HCT116 (cell line): Measurements from ENCODE around the gene CHST8. TPM values are rescaled to one million over a fixed set of nuclear protein-coding genes. Genes with fewer than 3 reads are reported as not detected.

Source experiments
- ATAC-seq: fragments of 200-7000 bp; cut with Tn5 transposase; 2 replicates; pipeline ENCODE4 v1.9.1; 2020; ENCODE audit warnings: mild to moderate bottlenecking, moderate library complexity
- BruUV-seq: library from RNA; stranded (reverse); fragments of 400-500 nt; replicated peaks from 2 replicates; lab custom pipeline; 2021; lab: Mats Ljungman, UMichigan
- CTCF ChIA-PET: fragments of 300-600 bp; sonication (Branson Sonifier 250); formaldehyde crosslinking; loops from one replicate; lab custom pipeline; 2021; ENCODE audit warnings: antibody characterized with exemption; lab: Charles Lee
- POLR2A ChIA-PET: fragments of 300-600, 350-600 bp; sonication (Branson Sonifier 250); formaldehyde crosslinking; loops from one replicate; lab custom pipeline; 2021; ENCODE audit warnings: antibody characterized with exemption; lab: Charles Lee
- RAD21 ChIA-PET, 2 experiments: fragments of 300-600 bp; sonication (Branson Sonifier 250); formaldehyde crosslinking; loops; one replicate each; lab custom pipeline; 2023; ENCODE audit warnings: low total read pairs in 2 of 2; ENCODE audit not compliant: uncharacterized antibody in 2 of 2, unreplicated experiment in 2 of 2, low non-redundant PET in 1 of 2; lab: Charles Lee
- DNase-seq: peaks from one replicate; pipeline ENCODE4 v3.0.0-alpha.2; 2010; ENCODE audit warnings: low read depth, low spot score
- H2AFZ ChIP-seq: fragments of 200-600 bp; shearing (Covaris generic), sonication (generic); 2 replicates; pipeline ENCODE4 v1.6.1; 2017; ENCODE audit warnings: low read depth, mixed run types, mixed read lengths, antibody characterized with exemption, low read length; ENCODE audit not compliant: poor library complexity, severe bottlenecking
- H3K27ac ChIP-seq: 2 replicates; pipeline ENCODE4 v1.5.1; 2012; ENCODE audit warnings: low read depth, low read length
- H3K27me3 ChIP-seq: fragments of 200-600 bp; sonication (generic); 2 replicates; pipeline ENCODE4 v1.6.1; 2016; ENCODE audit warnings: mixed run types, low read length, mixed read lengths; ENCODE audit not compliant: insufficient read depth
- H3K36me3 ChIP-seq, 2 experiments: fragments of 200-500 bp in 1 of 2; fragments of 200-600 bp in 1 of 2; sonication (Bioruptor generic) in 1 of 2; sonication (generic) in 1 of 2; 2 replicates each; pipeline versions ENCODE4 v1.5.1 to v1.6.1; 2014 to 2016; ENCODE audit warnings: low read length in 2 of 2, inconsistent platforms in 1 of 2, mixed read lengths in 1 of 2, mixed run types in 1 of 2; ENCODE audit not compliant: insufficient read depth in 2 of 2, control insufficient read depth in 1 of 2
- H3K4me1 ChIP-seq, 2 experiments: fragments of 200-600 bp in 1 of 2; sonication (generic) in 1 of 2; 2 replicates each; pipeline versions ENCODE4 v1.5.1 to v1.6.1; 2012 to 2017; ENCODE audit warnings: low read length in 2 of 2, inconsistent platforms in 1 of 2, mild to moderate bottlenecking in 1 of 2, mixed read lengths in 1 of 2, mixed run types in 1 of 2, moderate library complexity in 1 of 2; ENCODE audit not compliant: insufficient read depth in 2 of 2, control insufficient read depth in 1 of 2
- H3K4me2 ChIP-seq: fragments of 200-600 bp; sonication (generic); 2 replicates; pipeline ENCODE4 v1.6.1; 2017; ENCODE audit warnings: mixed run types, low read length, mixed read lengths
- H3K4me3 ChIP-seq, 2 experiments: fragments of 200-600 bp in 1 of 2; sonication (generic) in 1 of 2; replicated peaks in 1 of 2; 2 replicates each; pipeline ENCODE4 v1.5.1; 2011 to 2016; ENCODE audit warnings: low read length in 2 of 2, control low read depth in 1 of 2, low read depth in 1 of 2, mild to moderate bottlenecking in 1 of 2, mixed read lengths in 1 of 2, mixed run types in 1 of 2
- H3K79me2 ChIP-seq: fragments of 200-600 bp; sonication (generic); 2 replicates; pipeline ENCODE4 v1.6.1; 2017; ENCODE audit warnings: mild to moderate bottlenecking, mixed run types, low read length, moderate library complexity, mixed read lengths; ENCODE audit not compliant: insufficient read depth
- H3K9ac ChIP-seq: fragments of 200-600 bp; sonication (generic); 2 replicates; pipeline ENCODE4 v1.6.1; 2016; ENCODE audit warnings: low read length, mixed read lengths
- H3K9me2 ChIP-seq: fragments of 200-600 bp; sonication (generic), shearing (Covaris generic); 2 replicates; pipeline ENCODE4 v1.6.1; 2017; ENCODE audit warnings: mixed run types, mild to moderate bottlenecking, moderate library complexity; ENCODE audit not compliant: insufficient read depth
- H3K9me3 ChIP-seq, 2 experiments: fragments of 200-500 bp in 1 of 2; fragments of 200-600 bp in 1 of 2; sonication (Bioruptor generic) in 1 of 2; sonication (generic) in 1 of 2; 2 replicates each; pipeline ENCODE4 v1.6.1; 2014 to 2017; ENCODE audit warnings: low read length in 2 of 2, mixed read lengths in 2 of 2, inconsistent platforms in 1 of 2, low read depth in 1 of 2, mild to moderate bottlenecking in 1 of 2, mixed run types in 1 of 2, moderate library complexity in 1 of 2; ENCODE audit not compliant: control insufficient read depth in 1 of 2, insufficient read depth in 1 of 2
- H4K20me1 ChIP-seq: fragments of 200-600 bp; sonication (generic), shearing (Covaris generic); 2 replicates; pipeline ENCODE4 v1.6.1; 2017; ENCODE audit warnings: mixed run types, mild to moderate bottlenecking, moderate library complexity; ENCODE audit not compliant: insufficient read depth
- CEBPB ChIP-seq: IDR thresholded peaks from 2 replicates; pipeline ENCODE4 v1.6.1; 2012; ENCODE audit warnings: low read depth
- CTCF ChIP-seq, 3 experiments: fragments of 200-600 bp in 1 of 3; sonication (generic) in 1 of 3; IDR thresholded peaks in 2 of 3; conservative IDR thresholded peaks in 1 of 3; 2 replicates each; pipeline ENCODE4 v1.5.1; 2012 to 2017; ENCODE audit warnings: low read depth in 2 of 3, low read length in 2 of 3, antibody characterized with exemption in 1 of 3, borderline replicate concordance in 1 of 3, control low read depth in 1 of 3, mild to moderate bottlenecking in 1 of 3, mixed read lengths in 1 of 3, mixed run types in 1 of 3, moderate library complexity in 1 of 3; ENCODE audit not compliant: insufficient read depth in 1 of 3
- EGR1 ChIP-seq: IDR thresholded peaks from 2 replicates; pipeline ENCODE4 v1.6.1; 2012; ENCODE audit warnings: low read depth
- ELF1 ChIP-seq: IDR thresholded peaks from 2 replicates; pipeline ENCODE4 v1.6.1; 2012; ENCODE audit warnings: low read depth, borderline replicate concordance
- EZH2 ChIP-seq: fragments of 200-600 bp; sonication (generic); IDR thresholded peaks from 2 replicates; pipeline ENCODE4 v1.6.1; 2017; ENCODE audit warnings: antibody characterized with exemption, mixed run types
- EZH2phosphoT487 ChIP-seq: fragments of 200-600 bp; IDR thresholded peaks from 2 replicates; pipeline ENCODE4 v1.6.1; 2018; ENCODE audit warnings: antibody characterized with exemption, borderline replicate concordance
- FOSL1 ChIP-seq: IDR thresholded peaks from 2 replicates; pipeline ENCODE4 v1.6.1; 2012; ENCODE audit warnings: low read depth
- JUND ChIP-seq: IDR thresholded peaks from 2 replicates; pipeline ENCODE4 v1.6.1; 2012
- POLR2A ChIP-seq: IDR thresholded peaks from 2 replicates; pipeline ENCODE4 v1.7.0; 2011; ENCODE audit warnings: borderline replicate concordance; ENCODE audit not compliant: insufficient read depth, insufficient read length; ENCODE audit errors: extremely low read depth
- POLR2AphosphoS5 ChIP-seq: IDR thresholded peaks from 2 replicates; pipeline ENCODE4 v1.6.1; 2011; ENCODE audit warnings: mild to moderate bottlenecking, low read depth, low read length, moderate library complexity
- REST ChIP-seq: IDR thresholded peaks from 2 replicates; pipeline ENCODE4 v1.6.1; 2012; ENCODE audit warnings: low read depth
- SIN3A ChIP-seq: IDR thresholded peaks from 2 replicates; pipeline ENCODE4 v1.6.1; 2012; ENCODE audit warnings: low read depth
- SP1 ChIP-seq: IDR thresholded peaks from 2 replicates; pipeline ENCODE4 v1.6.1; 2012; ENCODE audit warnings: low read depth
- SRF ChIP-seq: IDR thresholded peaks from 2 replicates; pipeline ENCODE4 v1.6.1; 2012; ENCODE audit warnings: low read depth
- TCF7L2 ChIP-seq: IDR thresholded peaks from 2 replicates; pipeline ENCODE4 v1.7.0; 2011; ENCODE audit warnings: borderline replicate concordance, inconsistent platforms; ENCODE audit not compliant: insufficient read depth, insufficient read length; ENCODE audit errors: extremely low read depth
- ZBTB33 ChIP-seq: IDR thresholded peaks from 2 replicates; pipeline ENCODE4 v1.6.1; 2011; ENCODE audit warnings: mild to moderate bottlenecking, low read length, moderate library complexity; ENCODE audit not compliant: insufficient replicate concordance; ENCODE audit errors: extremely low read depth
- ZNF274 ChIP-seq: fragments of 200-500 bp; sonication (Bioruptor generic); IDR thresholded peaks from 2 replicates; pipeline ENCODE4 v1.6.1; 2014; ENCODE audit warnings: mild to moderate bottlenecking, low read depth, low read length, inconsistent platforms
- intact Hi-C: fragments of 100-400 bp; cut with micrococcal nuclease; formaldehyde crosslinking; loops from 2 replicates; pipeline ENCODE4 v1.10.0; 2022
- total RNA-seq: library from RNA; stranded (reverse); gene quantifications from one replicate; pipeline ENCODE4 v1.2.1, GENCODE V29; 2021; ENCODE audit not compliant: unreplicated experiment

CHST8 gene
- total RNA-seq, 1 experiment from 2014 or later = not detected

GRCh38 chr19:33751436-33751770 lies 129.7 kb downstream of the CHST8 start:
- ChIA-PET RAD21 (interaction anchor here in 1 of 2 experiments (0.7 kb wide), 1 partner anchor 344 kb away, joined by 10 read pairs; no protein-coding TSS in a partner anchor), CTCF (interaction anchor here (1.0 kb wide), 1 partner anchor 335 kb away, joined by 4 read pairs; no protein-coding TSS in a partner anchor), POLR2A (interaction anchor here (0.6 kb wide), 1 partner anchor 26 kb away, joined by 5 read pairs; no protein-coding TSS in a partner anchor)
- no peak for DNase-seq
- no peaks in the 10 kb centered on the region for H4K20me1 ChIP-seq
- intact Hi-C loops = no loop called here
- BruUV-seq = no TSS peak
- H3K9ac ChIP-seq = no peak overlapping the region
- TF ChIP-seq POLR2A = no peak
- no peak for TF ChIP-seq SP1
- no peak for TF ChIP-seq CEBPB
- TF ChIP-seq EGR1 = no peak
- no peak for TF ChIP-seq ZBTB33
- TF ChIP-seq ZNF274 = no peak
- TF ChIP-seq FOSL1 = no peak
- TF ChIP-seq POLR2AphosphoS5 = no peak
- TF ChIP-seq TCF7L2 = no peak
- TF ChIP-seq REST = no peak
- no peak for TF ChIP-seq JUND
- no peak for TF ChIP-seq SIN3A
- no peak for TF ChIP-seq EZH2
- no peak for TF ChIP-seq ELF1
- TF ChIP-seq CTCF (IDR thresholded peaks at IDR 0.05 in 2 of 3, conservative IDR thresholded peaks at IDR 0.05 in 1 of 3; ENCODE audit: borderline replicate concordance in 1 of 3, insufficient read depth in 1 of 3, low read depth in 2 of 3, low read length in 2 of 3) = no peak
- no peak for TF ChIP-seq SRF
- no peak for TF ChIP-seq EZH2phosphoT487
- H3K4me3 ChIP-seq = no peak overlapping the region
- no peak overlapping the region for H3K27ac ChIP-seq
- no peak overlapping the region for H2AFZ ChIP-seq
- H3K4me2 ChIP-seq = no peak overlapping the region
- no peaks in the 10 kb centered on the region for H3K79me2 ChIP-seq
- H3K9me2 ChIP-seq = no peaks in the 10 kb centered on the region
- H3K4me1 ChIP-seq = no peaks in the 10 kb centered on the region
- peaks cover 29% of the 10 kb centered on the region; the same call in 1 of the 2 replicates for H3K27me3 ChIP-seq
- no peak for ATAC-seq
- no peaks in the 10 kb centered on the region for H3K9me3 ChIP-seq
- H3K36me3 ChIP-seq = no peaks in the 10 kb centered on the region
